HepG2 (cell line): ENCODE data around the gene DDX54. TPM values are rescaled to one million over a fixed set of nuclear protein-coding genes. Genes with fewer than 3 reads are reported as not detected.

Source experiments
- ARID3A ChIP-seq: IDR thresholded peaks from 2 replicates; pipeline ENCODE4 v1.6.1; 2012; ENCODE audit warnings: low read depth, low read length, improper control_type of control experiment
- ARNT2 ChIP-seq: sonication (generic); formaldehyde crosslinking; IDR thresholded peaks from 2 replicates; pipeline ENCODE4 v1.8.0; 2022; ENCODE audit warnings: mild to moderate bottlenecking, low read depth, missing genetic modification reagents, moderate library complexity
- CREB3 ChIP-seq: sonication (generic); formaldehyde crosslinking; IDR thresholded peaks from 2 replicates; pipeline ENCODE4 v1.5.0; 2020; ENCODE audit warnings: missing genetic modification reagents
- ELF3 ChIP-seq: IDR thresholded peaks from 2 replicates; pipeline ENCODE4 v1.6.1; 2016; ENCODE audit warnings: missing genetic modification reagents, missing compliant biosample characterization
- FOSL2 ChIP-seq: sonication (generic); formaldehyde crosslinking; IDR thresholded peaks from 2 replicates; pipeline ENCODE4 v1.4.0; 2020; ENCODE audit warnings: missing genetic modification reagents
- GLMP ChIP-seq: sonication (generic); formaldehyde crosslinking; IDR thresholded peaks from 2 replicates; pipeline ENCODE4 v1.9.0; 2021; ENCODE audit warnings: missing genetic modification reagents, mild to moderate bottlenecking, borderline replicate concordance
- HINFP ChIP-seq: sonication (generic); formaldehyde crosslinking; IDR thresholded peaks from 2 replicates; pipeline ENCODE4 v1.4.0; 2020; ENCODE audit warnings: low read depth, mild to moderate bottlenecking, missing genetic modification reagents
- KMT2B ChIP-seq: IDR thresholded peaks from 2 replicates; pipeline ENCODE4 v1.6.1; 2016; ENCODE audit warnings: missing genetic modification reagents, missing compliant biosample characterization
- MZF1 ChIP-seq: sonication (generic); formaldehyde crosslinking; IDR thresholded peaks from 2 replicates; pipeline ENCODE4 v1.8.1; 2023; ENCODE audit warnings: mild to moderate bottlenecking, missing genetic modification reagents, borderline replicate concordance
- NR2F2 ChIP-seq: IDR thresholded peaks from 2 replicates; pipeline ENCODE4 v1.6.1; 2012; ENCODE audit warnings: low read depth, inconsistent platforms, borderline replicate concordance
- PAF1 ChIP-seq: IDR thresholded peaks from 2 replicates; pipeline ENCODE4 v1.6.1; 2016; ENCODE audit warnings: missing genetic modification reagents, missing compliant biosample characterization
- PAWR ChIP-seq: sonication (generic); formaldehyde crosslinking; IDR thresholded peaks from 2 replicates; pipeline ENCODE4 v1.4.0; 2020; ENCODE audit warnings: missing genetic modification reagents, mild to moderate bottlenecking, borderline replicate concordance
- PAXIP1 ChIP-seq: sonication (generic); formaldehyde crosslinking; conservative IDR thresholded peaks from 2 replicates; pipeline ENCODE4 v1.4.0; 2020; ENCODE audit warnings: mild to moderate bottlenecking, missing genetic modification reagents, moderate library complexity
- RARA ChIP-seq: IDR thresholded peaks from 2 replicates; pipeline ENCODE4 v1.6.1; 2016; ENCODE audit warnings: missing genetic modification reagents, missing compliant biosample characterization
- TEAD3 ChIP-seq: optimal IDR thresholded peaks from 2 replicates; pipeline ENCODE3; 2016; ENCODE audit warnings: borderline replicate concordance
- TFDP2 ChIP-seq: sonication (generic); formaldehyde crosslinking; IDR thresholded peaks from 2 replicates; pipeline ENCODE4 v1.4.0; 2020; ENCODE audit warnings: missing genetic modification reagents
- ZFP37 ChIP-seq: sonication (generic); formaldehyde crosslinking; IDR thresholded peaks from 2 replicates; pipeline ENCODE4 v1.4.0; 2020; ENCODE audit warnings: missing genetic modification reagents, borderline replicate concordance
- ZNF674 ChIP-seq: sonication (generic); formaldehyde crosslinking; IDR thresholded peaks from 2 replicates; pipeline ENCODE4 v1.5.0; 2020; ENCODE audit warnings: low read depth, mild to moderate bottlenecking, missing genetic modification reagents
- polyA plus RNA-seq, 8 experiments: library from polyadenylated mRNA; depleted of rRNA in 3 of 8; stranded (reverse) in 7 of 8; unstranded in 1 of 8; fragments of >200 nt; fragmentation: Illumina TruSeq in 4 of 8; extraction: Trizol in 4 of 8; gene quantifications; 2 replicates each; pipeline versions ENCODE4 v1.2.1 to v1.2.3, GENCODE V29; 2011 to 2016; ENCODE audit warnings: low read depth in 4 of 8, missing spikeins in 1 of 8, mixed read lengths in 1 of 8; ENCODE audit not compliant: insufficient read depth in 1 of 8
- total RNA-seq, 5 experiments: library from RNA; depleted of rRNA; stranded (reverse); fragments of >200 nt; fragmentation: Illumina TruSeq; extraction: Trizol; gene quantifications; 2 replicates each; pipeline ENCODE4 v1.2.3, GENCODE V29; 2016; ENCODE audit warnings: low read depth in 1 of 5

Gene DDX54
- total and polyA plus RNA-seq, 2 of the 13 experiments (the other 11 are each of a cell fraction or from before 2014, with no cell fraction given): 59.7 to 61.1 TPM

GRCh38 chr12:113214895-113215400, 29.7 kb upstream of the DDX54 start (continued):
- TF ChIP-seq CREB3 (CRISPR knock-in tag): no peak
- TF ChIP-seq FOSL2 (CRISPR knock-in tag): peak; percentile 67
- peak; percentile 88 for TF ChIP-seq ELF3 (CRISPR knock-in tag)
- no peak for TF ChIP-seq ZNF674
- TF ChIP-seq TEAD3: peak; percentile 53
- no peak for TF ChIP-seq PAF1 (CRISPR knock-in tag)
- TF ChIP-seq ARID3A: peak; percentile 67; the same call in 1 of the 2 replicates
- no peak for TF ChIP-seq HINFP (CRISPR knock-in tag)
- TF ChIP-seq GLMP: no peak
- no peak for TF ChIP-seq RARA
- TF ChIP-seq NR2F2: no peak
- no peak for TF ChIP-seq KMT2B
- TF ChIP-seq ZFP37 (CRISPR knock-in tag): no peak
- TF ChIP-seq ARNT2: no peak
- no peak for TF ChIP-seq PAXIP1 (CRISPR knock-in tag)
- no peak for TF ChIP-seq TFDP2 (CRISPR knock-in tag)
- TF ChIP-seq PAWR: no peak
- TF ChIP-seq MZF1: no peak
